Osteoblast (primary cell): ENCODE results near the gene WIPF2. TPM values are rescaled to one million over a fixed set of nuclear protein-coding genes. Genes with fewer than 3 reads are reported as not detected.

ENCODE experiments used
- DNase-seq: peaks from one replicate; pipeline ENCODE4 v3.0.0; 2011; ENCODE audit warnings: low spot score, mixed read lengths; ENCODE audit not compliant: insufficient read length; ENCODE audit errors: missing footprints
- H2AFZ ChIP-seq: 2 replicates; pipeline ENCODE4 v1.6.0; 2011; ENCODE audit warnings: mild to moderate bottlenecking, low read length
- H3K27ac ChIP-seq: 2 replicates; pipeline ENCODE4 v1.5.1; 2011; ENCODE audit warnings: mild to moderate bottlenecking, low read depth, low read length, moderate library complexity
- H3K27me3 ChIP-seq: 2 replicates; pipeline ENCODE4 v1.6.0; 2012; ENCODE audit warnings: mild to moderate bottlenecking, control low read depth, inconsistent platforms, low read length, moderate library complexity; ENCODE audit not compliant: insufficient read depth
- H3K36me3 ChIP-seq: 2 replicates; pipeline ENCODE4 v1.5.1; 2011; ENCODE audit warnings: mild to moderate bottlenecking, low read length, control low read depth, moderate library complexity; ENCODE audit not compliant: insufficient read depth
- H3K4me1 ChIP-seq: 2 replicates; pipeline ENCODE4 v1.5.1; 2011; ENCODE audit warnings: mild to moderate bottlenecking, low read length, control low read depth, moderate library complexity; ENCODE audit not compliant: insufficient read depth
- H3K4me2 ChIP-seq: 2 replicates; pipeline ENCODE4 v1.6.0; 2011; ENCODE audit warnings: mild to moderate bottlenecking, low read length; ENCODE audit not compliant: insufficient read depth
- H3K4me3 ChIP-seq: fragments of 200-600 bp; sonication (generic); 3 replicates; pipeline ENCODE4 v1.5.1; 2012; ENCODE audit warnings: mild to moderate bottlenecking, low read length, inconsistent platforms; ENCODE audit not compliant: insufficient read depth
- H3K79me2 ChIP-seq: 2 replicates; pipeline ENCODE4 v1.6.0; 2012; ENCODE audit warnings: mild to moderate bottlenecking, low read length, control low read depth, inconsistent platforms; ENCODE audit not compliant: insufficient read depth
- H3K9me3 ChIP-seq: 2 replicates; pipeline ENCODE4 v1.5.1; 2011; ENCODE audit warnings: low read depth, low read length, control low read depth
- H4K20me1 ChIP-seq: 2 replicates; pipeline ENCODE4 v1.6.0; 2012; ENCODE audit warnings: mild to moderate bottlenecking, low read length, control low read depth; ENCODE audit not compliant: insufficient read depth
- CTCF ChIP-seq: IDR thresholded peaks from 2 replicates; pipeline ENCODE4 v1.5.1; 2011; ENCODE audit warnings: mild to moderate bottlenecking, low read depth, low read length, moderate library complexity; ENCODE audit errors: extremely low read depth
- total RNA-seq: library from RNA; depleted of rRNA; stranded (reverse); fragments of >200 nt; gene quantifications from 2 replicates; pipeline ENCODE4 v1.2.3, GENCODE V29; 2012

The WIPF2 gene
- total RNA-seq, 1 donor = 8.0 TPM

GRCh38 chr17:40278414-40278813, 59.3 kb downstream of the WIPF2 start:
- DNase-seq = no peak
- Histone ChIP-seq H3K4me3 (no peak overlapping the region), H3K4me2 (no peak overlapping the region), H3K27ac (no peak overlapping the region), H3K4me1 (peaks cover 8% of the 10 kb centered on the region), H3K27me3 (no peaks in the 10 kb centered on the region), H3K9me3 (no peaks in the 10 kb centered on the region), H3K79me2 (peaks cover 2% of the 10 kb centered on the region), H2AFZ (no peak overlapping the region), H3K36me3 (peaks cover 67% of the 10 kb centered on the region), H4K20me1 (no peaks in the 10 kb centered on the region)
- no peak for TF ChIP-seq CTCF

GRCh38 chr17:40279402-40279801, 60.3 kb downstream of the WIPF2 start:
- Histone ChIP-seq H3K9me3 (no peaks in the 10 kb centered on the region), H3K27me3 (no peaks in the 10 kb centered on the region), H3K4me2 (no peak overlapping the region), H3K79me2 (no peaks in the 10 kb centered on the region), H3K4me1 (peaks cover 16% of the 10 kb centered on the region), H3K4me3 (no peak overlapping the region), H3K27ac (no peak overlapping the region), H3K36me3 (peaks cover 60% of the 10 kb centered on the region), H2AFZ (no peak overlapping the region), H4K20me1 (peaks cover 4% of the 10 kb centered on the region)
- no peak for TF ChIP-seq CTCF
- DNase-seq = no peak

- Histone ChIP-seq H2AFZ (no peak overlapping the region), H3K4me2 (no peak overlapping the region), H3K27me3 (no peaks in the 10 kb centered on the region), H3K79me2 (no peaks in the 10 kb centered on the region), H4K20me1 (peaks cover 4% of the 10 kb centered on the region), H3K9me3 (no peaks in the 10 kb centered on the region), H3K4me3 (no peak overlapping the region), H3K36me3 (peaks cover 51% of the 10 kb centered on the region), H3K4me1 (peaks cover 25% of the 10 kb centered on the region), H3K27ac (no peak overlapping the region)
- no peak for DNase-seq
- TF ChIP-seq CTCF = no peak
Observed at GRCh38 chr17:40281663-40282062, 62.6 kb downstream of the WIPF2 start.

GRCh38 chr17:40283662-40284061, 64.6 kb downstream of the WIPF2 start:
- Histone ChIP-seq H3K27ac (peak overlapping the region; percentile 92), H3K4me3 (peak overlapping the region; percentile 67), H3K9me3 (no peaks in the 10 kb centered on the region), H3K36me3 (peaks cover 37% of the 10 kb centered on the region), H2AFZ (no peak overlapping the region), H3K4me2 (peak overlapping the region; percentile 97), H4K20me1 (peaks cover 4% of the 10 kb centered on the region), H3K4me1 (peaks cover 31% of the 10 kb centered on the region), H3K79me2 (no peaks in the 10 kb centered on the region), H3K27me3 (no peaks in the 10 kb centered on the region)
- TF ChIP-seq CTCF = no peak
- DNase-seq = peak; percentile 93
